ENCODE data around the gene SETMAR.

DNA sequence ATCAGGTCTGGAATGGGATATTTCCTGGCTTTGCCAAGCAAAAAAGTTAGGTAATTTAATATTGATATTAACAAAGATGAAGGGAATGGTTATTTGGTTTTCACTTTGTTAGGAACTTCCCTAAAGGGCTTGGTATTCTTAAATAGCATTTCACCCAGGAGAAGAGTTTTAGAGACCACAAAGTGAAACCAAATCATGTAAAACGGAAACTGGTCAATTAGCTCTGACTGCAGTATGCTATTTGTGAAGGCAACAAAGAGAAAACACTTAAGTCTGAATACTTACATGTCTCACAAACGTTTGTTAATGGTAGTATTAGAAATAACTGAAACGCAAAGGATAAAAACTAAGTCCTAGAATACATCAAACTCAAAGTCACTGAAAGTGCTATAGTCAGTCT, 32.4 kb upstream of the SETMAR start:
- no peak for TF ChIP-seq EP300 (IDR thresholded peaks at IDR 0.05)
- TF ChIP-seq, protein P1, sequence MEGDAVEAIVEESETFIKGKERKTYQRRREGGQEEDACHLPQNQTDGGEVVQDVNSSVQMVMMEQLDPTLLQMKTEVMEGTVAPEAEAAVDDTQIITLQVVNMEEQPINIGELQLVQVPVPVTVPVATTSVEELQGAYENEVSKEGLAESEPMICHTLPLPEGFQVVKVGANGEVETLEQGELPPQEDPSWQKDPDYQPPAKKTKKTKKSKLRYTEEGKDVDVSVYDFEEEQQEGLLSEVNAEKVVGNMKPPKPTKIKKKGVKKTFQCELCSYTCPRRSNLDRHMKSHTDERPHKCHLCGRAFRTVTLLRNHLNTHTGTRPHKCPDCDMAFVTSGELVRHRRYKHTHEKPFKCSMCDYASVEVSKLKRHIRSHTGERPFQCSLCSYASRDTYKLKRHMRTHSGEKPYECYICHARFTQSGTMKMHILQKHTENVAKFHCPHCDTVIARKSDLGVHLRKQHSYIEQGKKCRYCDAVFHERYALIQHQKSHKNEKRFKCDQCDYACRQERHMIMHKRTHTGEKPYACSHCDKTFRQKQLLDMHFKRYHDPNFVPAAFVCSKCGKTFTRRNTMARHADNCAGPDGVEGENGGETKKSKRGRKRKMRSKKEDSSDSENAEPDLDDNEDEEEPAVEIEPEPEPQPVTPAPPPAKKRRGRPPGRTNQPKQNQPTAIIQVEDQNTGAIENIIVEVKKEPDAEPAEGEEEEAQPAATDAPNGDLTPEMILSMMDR (IDR thresholded peaks at IDR 0.05), result no peak
- TF ChIP-seq POLR2A (IDR thresholded peaks at IDR 0.05), result no peak

All from ovary (tissue), 3 donors.